HEK293 (cell line): ENCODE data around the gene CDH18.

Experiments used
- CTCF ChIA-PET: fragments of 350-600 bp; formaldehyde crosslinking; extraction: SDS; loops from one replicate; lab custom pipeline; 2021; ENCODE audit warnings: antibody characterized with exemption; lab: Yijun Ruan, JAX
- POLR2A ChIA-PET: fragments of 300-600 bp; formaldehyde crosslinking; extraction: SDS; loops from one replicate; lab custom pipeline; 2020; ENCODE audit warnings: antibody characterized with exemption, inconsistent platforms; lab: Yijun Ruan, JAX
- H3K27ac ChIP-seq: fragments of 200-500 bp; sonication (Bioruptor generic); 2 replicates; pipeline ENCODE4 v1.5.1; 2014; ENCODE audit warnings: low read depth, low read length, control low read depth, inconsistent platforms; ENCODE audit errors: extremely low read depth
- H3K36me3 ChIP-seq, 2 experiments: fragments of 200-500 bp in 1 of 2; sonication (Bioruptor generic) in 1 of 2; 1 replicate in 1 of 2; 2 replicates in 1 of 2; pipeline ENCODE4 v1.5.1; 2014 to 2017; ENCODE audit warnings: inconsistent platforms in 2 of 2, low read length in 2 of 2; ENCODE audit not compliant: control insufficient read depth in 2 of 2, insufficient read depth in 1 of 2
- H3K4me1 ChIP-seq: fragments of 200-500 bp; sonication (Bioruptor generic); 2 replicates; pipeline ENCODE4 v1.5.1; 2014; ENCODE audit warnings: mild to moderate bottlenecking, low read length, inconsistent platforms; ENCODE audit not compliant: control insufficient read depth, insufficient read depth
- H3K4me3 ChIP-seq: 2 replicates; pipeline ENCODE4 v1.5.1; 2011; ENCODE audit warnings: low read depth, mild to moderate bottlenecking, control low read depth, low read length, moderate library complexity
- H3K9me3 ChIP-seq: fragments of 200-500 bp; sonication (Bioruptor generic); 2 replicates; pipeline ENCODE4 v1.5.1; 2014; ENCODE audit warnings: low read depth, low read length, inconsistent platforms; ENCODE audit not compliant: control insufficient read depth, insufficient read depth
- ATF2 ChIP-seq: fragments of 450-650 bp; formaldehyde crosslinking; IDR thresholded peaks from 2 replicates; pipeline ENCODE4 v1.5.1; 2016; ENCODE audit warnings: missing biosample characterization, missing genetic modification characterization, low read depth
- CTCF ChIP-seq: fragments of 450-650 bp; formaldehyde crosslinking; IDR thresholded peaks from 2 replicates; pipeline ENCODE4 v1.5.1; 2016; ENCODE audit warnings: missing biosample characterization, missing genetic modification characterization
- GLIS1 ChIP-seq: fragments of 450-650 bp; formaldehyde crosslinking; IDR thresholded peaks from 2 replicates; pipeline ENCODE4 v1.5.1; 2016; ENCODE audit warnings: missing biosample characterization, missing genetic modification characterization
- KLF16 ChIP-seq: fragments of 450-650 bp; formaldehyde crosslinking; IDR thresholded peaks from 2 replicates; pipeline ENCODE4 v1.5.1; 2017; ENCODE audit warnings: missing biosample characterization, missing genetic modification characterization
- OVOL3 ChIP-seq: fragments of 450-650 bp; formaldehyde crosslinking; IDR thresholded peaks from 2 replicates; pipeline ENCODE4 v1.5.1; 2016; ENCODE audit warnings: missing biosample characterization, missing genetic modification characterization
- SCRT2 ChIP-seq: fragments of 450-650 bp; formaldehyde crosslinking; IDR thresholded peaks from 2 replicates; pipeline ENCODE4 v1.5.1; 2016; ENCODE audit warnings: missing biosample characterization, missing genetic modification characterization
- TCF7L2 ChIP-seq: IDR thresholded peaks from 2 replicates; pipeline ENCODE4 v1.6.1; 2011; ENCODE audit warnings: low read depth, mild to moderate bottlenecking, inconsistent platforms, low read length, moderate library complexity, borderline replicate concordance
- TSHZ1 ChIP-seq: fragments of 450-650 bp; formaldehyde crosslinking; IDR thresholded peaks from 2 replicates; pipeline ENCODE4 v1.5.1; 2016; ENCODE audit warnings: missing biosample characterization, missing genetic modification characterization, borderline replicate concordance
- YY2 ChIP-seq: fragments of 450-650 bp; formaldehyde crosslinking; IDR thresholded peaks from 2 replicates; pipeline ENCODE4 v1.5.1; 2016; ENCODE audit warnings: missing biosample characterization, missing genetic modification characterization
- ZBTB1 ChIP-seq: fragments of 450-650 bp; formaldehyde crosslinking; IDR thresholded peaks from 2 replicates; pipeline ENCODE4 v1.5.1; 2016; ENCODE audit warnings: missing biosample characterization, missing genetic modification characterization
- ZBTB20 ChIP-seq: fragments of 450-650 bp; formaldehyde crosslinking; IDR thresholded peaks from 2 replicates; pipeline ENCODE4 v1.5.1; 2016; ENCODE audit warnings: missing biosample characterization, missing genetic modification characterization
- ZFP3 ChIP-seq: fragments of 450-650 bp; formaldehyde crosslinking; IDR thresholded peaks from 2 replicates; pipeline ENCODE4 v1.5.1; 2016; ENCODE audit warnings: low read depth, missing biosample characterization, missing genetic modification characterization
- ZNF112 ChIP-seq: fragments of 450-650 bp; formaldehyde crosslinking; IDR thresholded peaks from 2 replicates; pipeline ENCODE4 v1.5.0; 2017; ENCODE audit warnings: missing biosample characterization, missing genetic modification characterization
- ZNF155 ChIP-seq: fragments of 450-650 bp; formaldehyde crosslinking; IDR thresholded peaks from 2 replicates; pipeline ENCODE4 v1.5.1; 2016; ENCODE audit warnings: missing biosample characterization, missing genetic modification characterization
- ZNF398 ChIP-seq: fragments of 450-650 bp; formaldehyde crosslinking; IDR thresholded peaks from 2 replicates; pipeline ENCODE4 v1.5.1; 2017; ENCODE audit warnings: missing biosample characterization, missing genetic modification characterization
- ZNF433 ChIP-seq: fragments of 450-650 bp; formaldehyde crosslinking; IDR thresholded peaks from 2 replicates; pipeline ENCODE4 v1.5.1; 2016; ENCODE audit warnings: missing biosample characterization, missing genetic modification characterization, low read depth
- ZNF48 ChIP-seq: fragments of 450-650 bp; formaldehyde crosslinking; IDR thresholded peaks from 2 replicates; pipeline ENCODE4 v1.5.1; 2016; ENCODE audit warnings: missing biosample characterization, missing genetic modification characterization
- ZNF514 ChIP-seq: fragments of 450-650 bp; formaldehyde crosslinking; IDR thresholded peaks from 2 replicates; pipeline ENCODE4 v1.5.1; 2016; ENCODE audit warnings: missing biosample characterization, missing genetic modification characterization
- ZNF596 ChIP-seq: fragments of 450-650 bp; IDR thresholded peaks from 2 replicates; pipeline ENCODE4 v1.5.0; 2018; ENCODE audit warnings: missing biosample characterization, mild to moderate bottlenecking, missing genetic modification characterization, moderate library complexity
- ZNF629 ChIP-seq: fragments of 450-650 bp; formaldehyde crosslinking; IDR thresholded peaks from 2 replicates; pipeline ENCODE4 v1.5.1; 2017; ENCODE audit warnings: missing biosample characterization, missing genetic modification characterization
- ZNF777 ChIP-seq: fragments of 450-650 bp; formaldehyde crosslinking; IDR thresholded peaks from 2 replicates; pipeline ENCODE4 v1.5.1; 2017; ENCODE audit warnings: missing biosample characterization, missing genetic modification characterization, borderline replicate concordance
- ZSCAN23 ChIP-seq: fragments of 450-650 bp; formaldehyde crosslinking; IDR thresholded peaks from 2 replicates; pipeline ENCODE4 v1.5.1; 2016; ENCODE audit warnings: missing biosample characterization, missing genetic modification characterization

CDH18 gene

GRCh38 chr5:19655627-19656026 is 332.4 kb downstream of the CDH18 start:
- H3K9me3 ChIP-seq: no peaks in the 10 kb centered on the region
- no peak overlapping the region for H3K27ac ChIP-seq
- POLR2A ChIA-PET: no interaction called here
- CTCF ChIA-PET: no interaction called here
- no peak overlapping the region for H3K4me3 ChIP-seq
- no peaks in the 10 kb centered on the region for H3K4me1 ChIP-seq
- TF ChIP-seq KLF16 (tag by site-specific recombination) (no peak), YY2 (tag by site-specific recombination) (no peak), SCRT2 (tag by site-specific recombination) (no peak), ZNF112 (tag by site-specific recombination) (no peak), ZNF48 (tag by site-specific recombination) (no peak), OVOL3 (tag by site-specific recombination) (no peak), ZNF398 (tag by site-specific recombination) (no peak)
- H3K36me3 ChIP-seq: no peaks in the 10 kb centered on the region

GRCh38 chr5:19638461-19638860 is 349.5 kb downstream of the CDH18 start:
- TF ChIP-seq GLIS1 (no peak), ZSCAN23 (tag by site-specific recombination) (no peak), ZNF155 (no peak)
- TF ChIP-seq, all 188 proteins: peak for 0
- CTCF ChIA-PET: no interaction called here
- Histone ChIP-seq H3K36me3 (no peaks in the 10 kb centered on the region), H3K9me3 (no peaks in the 10 kb centered on the region; the same call in 1 of the 2 replicates), H3K27ac (no peak overlapping the region), H3K4me1 (no peaks in the 10 kb centered on the region), H3K4me3 (no peak overlapping the region)
- POLR2A ChIA-PET: no interaction called here

- H3K9me3 ChIP-seq: no peaks in the 10 kb centered on the region
- TF ChIP-seq ZNF596 (tag by site-specific recombination) (no peak), TCF7L2 (no peak), ZBTB20 (no peak), ZBTB1 (no peak), ZNF777 (tag by site-specific recombination) (no peak)
- no peak overlapping the region for H3K4me3 ChIP-seq
- H3K36me3 ChIP-seq: no peaks in the 10 kb centered on the region
- ChIA-PET CTCF (no interaction called here), POLR2A (no interaction called here)
- H3K4me1 ChIP-seq: no peaks in the 10 kb centered on the region
- no peak overlapping the region for H3K27ac ChIP-seq
Observed at GRCh38 chr5:19630876-19631275, 357.1 kb downstream of the CDH18 start.

GRCh38 chr5:19626211-19626610 is 361.8 kb downstream of the CDH18 start:
- POLR2A ChIA-PET: no interaction called here
- Histone ChIP-seq H3K36me3 (no peaks in the 10 kb centered on the region), H3K9me3 (no peaks in the 10 kb centered on the region), H3K4me3 (no peak overlapping the region), H3K4me1 (no peaks in the 10 kb centered on the region), H3K27ac (no peak overlapping the region)
- CTCF ChIA-PET: interaction anchor here (0.6 kb wide), 1 partner anchor 11 kb away, joined by 4 read pairs; no protein-coding TSS in a partner anchor
- TF ChIP-seq ZNF433 (tag by site-specific recombination): no peak
- no peak for TF ChIP-seq CTCF
- TF ChIP-seq ATF2: no peak
- TF ChIP-seq KLF16 (tag by site-specific recombination): no peak
- no peak for TF ChIP-seq ZFP3 (tag by site-specific recombination)
- no peak for TF ChIP-seq ZNF629 (tag by site-specific recombination)
- TF ChIP-seq ZNF514 (tag by site-specific recombination): no peak
- TF ChIP-seq TSHZ1 (tag by site-specific recombination): no peak
